Keratinocyte (primary cell): ENCODE measurements around the gene DTX4. TPM values are rescaled to one million over a fixed set of nuclear protein-coding genes. Genes with fewer than 3 reads are reported as not detected.

Source experiments
- DNase-seq: peaks from one replicate; pipeline ENCODE4 v3.0.0-alpha.2; 2011; ENCODE audit warnings: low read depth, missing footprints, low spot score
- FAIRE-seq: peaks from 2 replicates; lab custom pipeline; 2011; peaks lifted over from hg19 to GRCh38; lab: Jason Lieb, UNC
- H2AFZ ChIP-seq: 2 replicates; pipeline ENCODE4 v1.6.0; 2012; ENCODE audit warnings: low read length, control low read depth, inconsistent platforms; ENCODE audit not compliant: control insufficient read depth
- H3K27ac ChIP-seq: 2 replicates; pipeline ENCODE4 v1.5.1; 2011; ENCODE audit warnings: low read length; ENCODE audit not compliant: control insufficient read depth, insufficient read depth
- H3K27me3 ChIP-seq: 3 replicates; pipeline ENCODE4 v1.6.0; 2011; ENCODE audit warnings: low read length; ENCODE audit not compliant: control insufficient read depth, insufficient read depth; ENCODE audit errors: extremely low read depth
- H3K36me3 ChIP-seq, 2 experiments: 2 replicates in 1 of 2; 3 replicates in 1 of 2; pipeline ENCODE4 v1.5.1; 2011; ENCODE audit warnings: low read length in 2 of 2, mild to moderate bottlenecking in 1 of 2; ENCODE audit not compliant: control insufficient read depth in 2 of 2, insufficient read depth in 2 of 2; ENCODE audit errors: extremely low read depth in 1 of 2
- H3K4me1 ChIP-seq: 3 replicates; pipeline ENCODE4 v1.5.1; 2011; ENCODE audit warnings: low read length; ENCODE audit not compliant: control insufficient read depth, insufficient read depth; ENCODE audit errors: extremely low read depth
- H3K4me2 ChIP-seq: 3 replicates; pipeline ENCODE4 v1.6.0; 2011; ENCODE audit warnings: low read depth, low read length; ENCODE audit not compliant: control insufficient read depth, insufficient read depth; ENCODE audit errors: extremely low read depth
- H3K4me3 ChIP-seq, 3 experiments: fragments of 200-600 bp in 1 of 3; sonication (generic) in 1 of 3; 2 replicates in 2 of 3; 3 replicates in 1 of 3; pipeline ENCODE4 v1.5.1; 2011 to 2016; ENCODE audit warnings: low read length in 3 of 3, mild to moderate bottlenecking in 3 of 3, control low read depth in 2 of 3, inconsistent platforms in 1 of 3, low read depth in 1 of 3, mixed read lengths in 1 of 3, mixed run types in 1 of 3, moderate library complexity in 1 of 3; ENCODE audit not compliant: control insufficient read depth in 2 of 3, insufficient read depth in 2 of 3; ENCODE audit errors: extremely low read depth in 1 of 3
- H3K79me2 ChIP-seq: 2 replicates; pipeline ENCODE4 v1.6.0; 2012; ENCODE audit warnings: low read length; ENCODE audit not compliant: control insufficient read depth, insufficient read depth
- H3K9ac ChIP-seq: 3 replicates; pipeline ENCODE4 v1.6.0; 2011; ENCODE audit warnings: low read length; ENCODE audit not compliant: control insufficient read depth, insufficient read depth; ENCODE audit errors: extremely low read depth
- H3K9me1 ChIP-seq: 3 replicates; pipeline ENCODE4 v1.6.0; 2011; ENCODE audit warnings: low read length; ENCODE audit not compliant: control insufficient read depth, insufficient read depth; ENCODE audit errors: extremely low read depth
- H3K9me3 ChIP-seq: 2 replicates; pipeline ENCODE4 v1.5.1; 2012; ENCODE audit warnings: low read depth, low read length; ENCODE audit not compliant: control insufficient read depth
- H4K20me1 ChIP-seq: 3 replicates; pipeline ENCODE4 v1.6.0; 2011; ENCODE audit warnings: low read length; ENCODE audit not compliant: control insufficient read depth, insufficient read depth; ENCODE audit errors: extremely low read depth
- CTCF ChIP-seq, 3 experiments: IDR thresholded peaks in 1 of 3; conservative IDR thresholded peaks in 1 of 3; optimal IDR thresholded peaks in 1 of 3; 2 replicates in 2 of 3; 3 replicates in 1 of 3; pipeline versions ENCODE3 to v1.5.1; 2011; ENCODE audit warnings: low read length in 3 of 3, mild to moderate bottlenecking in 3 of 3, moderate library complexity in 2 of 3, control low read depth in 1 of 3, inconsistent platforms in 1 of 3; ENCODE audit not compliant: insufficient read depth in 2 of 3; ENCODE audit errors: extremely low read depth in 1 of 3
- EZH2 ChIP-seq: IDR thresholded peaks from one replicate; pipeline ENCODE4 v1.6.1; 2012; ENCODE audit warnings: inconsistent platforms, mild to moderate bottlenecking, low read length, moderate library complexity
- dilution Hi-C: fragments of 300-500 bp; cut with MboI; formaldehyde crosslinking; loops from one replicate; pipeline ENCODE4 v1.7.0; 2020; ENCODE audit warnings: low sequenced_read_pairs; ENCODE audit not compliant: extremely low pct_ligation_motif_present
- polyA plus RNA-seq, 5 experiments: library from polyadenylated mRNA; depleted of rRNA in 3 of 5; stranded (reverse) in 3 of 5; stranded (forward) in 1 of 5; unstranded in 1 of 5; fragments of >200 nt; gene quantifications; 1 replicate in 1 of 5; 2 replicates in 3 of 5; 3 replicates in 1 of 5; pipeline versions ENCODE4 v1.2.1 to v1.2.3, GENCODE V29; 2011 to 2012; ENCODE audit warnings: missing spikeins in 2 of 5, low read depth in 1 of 5, low replicate concordance in 1 of 5

The DTX4 gene
- polyA plus RNA-seq, 1 donor (not counting 4 experiments of a cell fraction or from before 2014, with no cell fraction given): 1.6 TPM

- peak within 1 kb of the TSS; percentile 94 for H2AFZ ChIP-seq
- H3K36me3 ChIP-seq: peaks cover 0 to 1% of the 10 kb centered on the region in 2 experiments
- H3K27ac ChIP-seq: peak within 1 kb of the TSS; percentile 88
- peaks cover 23% of the 10 kb centered on the region for H3K4me1 ChIP-seq
- H3K4me2 ChIP-seq: peak within 1 kb of the TSS; percentile 96
- peaks cover 14% of the 10 kb centered on the region for H3K79me2 ChIP-seq
- H3K9me3 ChIP-seq: no peaks in the 10 kb centered on the region
- H3K27me3 ChIP-seq: no peaks in the 10 kb centered on the region
- TF ChIP-seq EZH2 (no peak), CTCF (optimal IDR thresholded peaks at IDR 0.05 in 1 of 3, IDR thresholded peaks at IDR 0.05 in 1 of 3, conservative IDR thresholded peaks at IDR 0.05 in 1 of 3; ENCODE audit: extremely low read depth in 1 of 3, insufficient read depth in 2 of 3, low read length in 3 of 3) (peak; percentile 4 to 47 (median 10))
- peak within 1 kb of the TSS; percentile 77 for H3K9ac ChIP-seq
- peak; percentile 78 for DNase-seq
- dilution Hi-C loops: no loop called here
- no peaks in the 10 kb centered on the region for H4K20me1 ChIP-seq
- H3K4me3 ChIP-seq: peak within 1 kb of the TSS; percentile 76 to 89 (median 83)
- FAIRE-seq: peak; percentile 82
- H3K9me1 ChIP-seq: no peaks in the 10 kb centered on the region
These were observed 29.1 kb upstream of the DTX4 start, which contains the start of gene FAM111A for GRCh38 chr11:59142530-59143507. TSS of gene FAM111A (plus strand) at chr11:59142856. CDS start at chr11:59148873, 6,017 bp downstream.

GRCh38 chr11:59144096-59144495, 27.8 kb upstream of the DTX4 start:
- Histone ChIP-seq H3K27ac (peak overlapping the region; percentile 16), H3K9me1 (no peaks in the 10 kb centered on the region), H3K36me3 (no peaks in the 10 kb centered on the region), H3K9ac (peak overlapping the region; percentile 68), H3K79me2 (peaks cover 14% of the 10 kb centered on the region), H3K4me2 (peak overlapping the region; percentile 96), H3K4me3 (peak overlapping the region; percentile 45 to 89 (median 83)), H3K9me3 (no peaks in the 10 kb centered on the region), H3K4me1 (peaks cover 23% of the 10 kb centered on the region), H2AFZ (peak overlapping the region; percentile 9), H3K27me3 (no peaks in the 10 kb centered on the region), H4K20me1 (no peaks in the 10 kb centered on the region)
- dilution Hi-C loops: no loop called here
- DNase-seq (no peak), FAIRE-seq (no peak)
- TF ChIP-seq EZH2 (no peak), CTCF (optimal IDR thresholded peaks at IDR 0.05 in 1 of 3, IDR thresholded peaks at IDR 0.05 in 1 of 3, conservative IDR thresholded peaks at IDR 0.05 in 1 of 3; ENCODE audit: extremely low read depth in 1 of 3, insufficient read depth in 2 of 3, low read length in 3 of 3) (no peak)
